Adipocyte (in vitro differentiated cells): Measurements from ENCODE around the gene CCSAP.

Source experiments
- DNase-seq: peaks from one replicate; pipeline ENCODE4 v3.0.0-alpha.2; 2015; ENCODE audit warnings: low read depth
- H3K27me3 ChIP-seq: replicated peaks from 2 replicates; pipeline ENCODE4 v1.7.0; 2013; ENCODE audit warnings: mild to moderate bottlenecking, low read length, moderate library complexity; ENCODE audit not compliant: control insufficient read depth, insufficient read depth
- H3K36me3 ChIP-seq: 2 replicates; pipeline ENCODE4 v1.7.0; 2013; ENCODE audit warnings: low read length, mild to moderate bottlenecking, moderate library complexity; ENCODE audit not compliant: control insufficient read depth, insufficient read depth, severe bottlenecking
- H3K4me1 ChIP-seq: 2 replicates; pipeline ENCODE4 v1.7.0; 2013; ENCODE audit warnings: mild to moderate bottlenecking, low read length, moderate library complexity; ENCODE audit not compliant: control insufficient read depth, insufficient read depth
- H3K4me3 ChIP-seq: 2 replicates; pipeline ENCODE4 v1.7.0; 2013; ENCODE audit warnings: mild to moderate bottlenecking, low read length, moderate library complexity
- H3K9ac ChIP-seq: 2 replicates; pipeline ENCODE4 v1.7.0; 2013; ENCODE audit warnings: mild to moderate bottlenecking, low read length, moderate library complexity
- H3K9me3 ChIP-seq: 2 replicates; pipeline ENCODE4 v1.7.0; 2013; ENCODE audit warnings: mild to moderate bottlenecking, low read length, moderate library complexity; ENCODE audit not compliant: control insufficient read depth

The CCSAP gene

DNA sequence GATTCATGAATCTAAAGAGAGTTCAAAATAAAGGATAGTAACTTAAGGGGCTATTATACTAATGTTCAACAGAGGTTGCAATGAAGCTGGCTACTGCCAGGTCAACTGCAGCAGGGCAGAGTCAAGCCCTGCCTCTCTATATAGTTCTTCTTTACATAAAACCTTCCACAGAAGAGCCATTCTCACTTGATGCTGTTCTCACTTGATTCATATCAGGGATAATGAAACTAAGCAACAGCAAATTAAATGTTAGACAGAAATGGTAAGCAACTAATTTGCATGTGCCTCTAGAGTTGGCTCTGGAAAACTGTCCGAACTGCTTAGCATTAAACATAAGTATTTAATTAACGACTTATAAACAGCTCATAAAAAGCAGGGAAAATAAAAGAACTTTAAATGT lies 17.4 kb downstream of the CCSAP start:
- DNase-seq, result no peak
- H3K4me3 ChIP-seq, result no peak overlapping the region
- H3K36me3 ChIP-seq, result peaks cover 48% of the 10 kb centered on the region

DNA sequence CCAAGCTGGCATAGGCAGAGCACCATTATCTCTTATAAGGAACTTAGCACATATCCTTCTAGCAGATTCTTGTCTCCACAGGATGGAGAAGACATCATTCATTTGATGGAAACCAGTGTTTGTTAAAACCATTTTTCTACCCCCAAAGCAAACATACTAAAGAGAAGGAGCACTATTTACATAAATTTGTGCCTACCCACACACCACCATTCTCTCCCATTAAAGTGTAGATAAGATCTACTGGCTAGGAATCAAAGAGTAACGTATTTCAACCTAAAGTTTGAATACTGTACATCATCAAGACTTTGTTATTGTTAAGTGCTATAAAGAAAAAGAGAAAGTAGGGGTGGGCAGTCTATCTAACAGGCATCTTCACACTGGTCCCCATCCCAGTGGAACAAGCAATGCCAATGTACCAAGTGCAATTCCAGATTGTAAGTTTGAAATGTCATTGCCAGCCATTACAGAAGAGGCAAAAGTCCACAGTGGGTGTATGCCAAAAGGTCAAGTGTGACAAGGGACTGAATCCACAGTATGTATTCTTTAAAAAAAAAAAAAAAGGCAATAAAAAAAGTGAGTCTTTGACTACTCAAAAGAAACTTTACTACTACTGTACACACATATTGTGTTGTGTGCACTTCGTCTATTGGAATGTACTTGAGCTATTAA lies 18.8 kb downstream of the CCSAP start:
- Histone ChIP-seq H3K4me1 (no peaks in the 10 kb centered on the region), H3K9ac (no peak overlapping the region), H3K36me3 (peaks cover 59% of the 10 kb centered on the region), H3K9me3 (no peaks in the 10 kb centered on the region), H3K27me3 (no peaks in the 10 kb centered on the region), H3K4me3 (no peak overlapping the region)
- no peak for DNase-seq

More for the DNA sequence above, 17.4 kb downstream of the CCSAP start:
- no peaks in the 10 kb centered on the region for H3K27me3 ChIP-seq
- no peaks in the 10 kb centered on the region for H3K4me1 ChIP-seq
- H3K9ac ChIP-seq, result no peak overlapping the region
- H3K9me3 ChIP-seq, result no peaks in the 10 kb centered on the region

DNA sequence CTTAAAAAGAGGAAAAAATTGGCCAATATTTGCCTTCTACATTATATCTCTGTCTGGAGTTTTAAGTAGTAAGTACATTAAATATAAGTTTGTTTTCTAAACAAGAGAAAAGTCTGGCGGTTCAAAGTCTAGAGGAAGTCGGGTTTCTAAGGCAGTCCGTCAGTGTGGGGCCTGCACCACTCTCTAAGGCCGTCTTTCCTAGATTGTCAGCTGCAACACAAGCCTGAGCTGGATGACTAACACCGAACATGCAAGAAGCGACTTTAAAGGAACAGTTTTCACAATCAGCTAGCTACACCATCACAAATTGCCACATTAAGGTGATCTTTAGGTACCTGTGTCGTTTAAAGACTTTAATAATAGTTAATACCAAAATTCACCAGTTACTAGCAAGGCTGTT lies 19.6 kb downstream of the CCSAP start:
- Histone ChIP-seq H3K27me3 (no peaks in the 10 kb centered on the region), H3K36me3 (peaks cover 59% of the 10 kb centered on the region), H3K4me3 (no peak overlapping the region), H3K9ac (no peak overlapping the region), H3K4me1 (no peaks in the 10 kb centered on the region), H3K9me3 (no peaks in the 10 kb centered on the region)
- no peak for DNase-seq

DNA sequence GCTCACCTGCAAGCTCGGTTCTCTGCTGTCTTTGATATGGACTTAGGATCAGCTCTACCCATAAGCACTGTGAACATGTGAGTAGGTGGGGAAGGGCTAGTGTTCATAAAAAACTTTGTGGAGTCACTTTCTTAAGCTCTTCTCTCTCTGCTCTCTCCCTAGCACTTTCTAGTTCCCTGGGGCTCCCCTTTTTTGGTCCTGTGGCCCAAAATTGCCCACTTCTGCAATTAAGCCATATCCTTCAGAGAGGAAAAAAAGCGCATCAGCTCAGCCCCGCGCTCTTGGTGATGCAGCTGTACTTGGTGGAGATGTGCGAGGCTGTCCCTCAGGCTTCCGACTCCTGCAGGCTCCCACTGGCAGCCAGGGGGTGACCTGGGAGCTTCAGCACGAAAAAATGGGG lies 23.4 kb downstream of the CCSAP start:
- DNase-seq, result no peak
- Histone ChIP-seq H3K4me3 (no peak overlapping the region), H3K36me3 (peaks cover 39% of the 10 kb centered on the region), H3K9ac (no peak overlapping the region), H3K9me3 (no peaks in the 10 kb centered on the region), H3K27me3 (no peaks in the 10 kb centered on the region), H3K4me1 (no peaks in the 10 kb centered on the region)

DNA sequence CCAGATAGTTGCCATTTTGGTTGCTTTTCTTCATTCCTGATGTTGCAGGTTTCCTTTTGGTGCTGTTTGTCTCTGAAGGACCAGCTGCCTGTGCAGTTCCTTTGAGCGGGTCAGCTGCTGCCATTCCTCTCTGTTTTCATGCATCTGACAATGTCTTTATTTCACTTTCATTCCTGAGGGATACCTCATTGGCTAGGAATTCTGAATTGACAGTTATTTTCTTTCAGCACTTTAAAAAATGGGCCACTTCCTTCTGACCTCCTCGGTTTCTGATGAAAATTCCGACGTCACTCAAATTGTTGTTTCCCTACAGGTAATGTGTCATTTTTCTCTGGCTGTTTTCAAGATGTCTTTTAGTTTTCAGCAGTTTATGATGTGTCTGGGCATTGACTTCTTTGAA lies 24.8 kb downstream of the CCSAP start:
- peak; percentile 18 for DNase-seq
- Histone ChIP-seq H3K9me3 (no peaks in the 10 kb centered on the region), H3K27me3 (no peaks in the 10 kb centered on the region), H3K4me1 (no peaks in the 10 kb centered on the region), H3K4me3 (no peak overlapping the region), H3K9ac (no peak overlapping the region), H3K36me3 (peaks cover 24% of the 10 kb centered on the region)

DNA sequence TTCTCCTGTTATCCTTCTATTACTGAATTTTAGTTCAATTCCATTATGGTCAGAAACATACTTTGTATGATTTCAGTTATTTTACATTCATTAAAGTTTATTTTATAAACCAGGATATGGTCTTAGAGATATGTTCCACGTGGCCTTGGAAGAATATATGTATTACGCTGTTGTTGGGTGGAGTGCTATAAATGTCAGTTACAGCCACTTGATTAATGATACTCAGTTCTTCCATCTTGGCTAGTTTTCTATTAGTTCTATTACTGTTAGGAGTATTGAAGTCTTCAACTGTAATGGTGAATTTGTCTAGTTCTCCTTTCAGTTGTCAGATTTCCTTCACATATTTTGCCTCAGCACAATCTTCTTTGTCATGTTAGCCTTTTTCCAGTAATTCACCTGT lies 26.7 kb downstream of the CCSAP start:
- Histone ChIP-seq H3K27me3 (no peaks in the 10 kb centered on the region), H3K9ac (no peak overlapping the region), H3K4me1 (peaks cover 3% of the 10 kb centered on the region), H3K9me3 (no peaks in the 10 kb centered on the region), H3K36me3 (peaks cover 16% of the 10 kb centered on the region), H3K4me3 (no peak overlapping the region)
- DNase-seq, result no peak

DNA sequence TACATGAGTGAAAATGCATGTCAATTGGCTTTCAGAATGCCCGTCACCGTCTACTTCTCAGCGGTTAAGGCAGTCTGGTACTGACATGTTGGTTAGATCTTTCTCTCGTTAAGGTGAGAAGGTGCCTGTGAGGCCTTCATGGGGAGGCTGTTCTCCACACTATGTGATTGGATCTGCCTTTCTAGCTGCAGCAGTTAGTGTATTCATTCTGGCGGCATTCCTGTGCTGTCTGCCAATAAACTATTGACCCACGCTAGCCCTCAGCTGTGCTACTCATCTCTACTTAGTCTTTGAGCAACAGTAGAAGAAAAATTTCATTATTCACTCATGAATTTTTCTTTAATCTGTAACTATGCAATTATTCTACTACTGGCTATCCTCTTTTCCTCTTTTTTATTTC lies 32.0 kb downstream of the CCSAP start:
- no peak for DNase-seq
- Histone ChIP-seq H3K4me1 (peaks cover 9% of the 10 kb centered on the region), H3K36me3 (peaks cover 21% of the 10 kb centered on the region), H3K27me3 (no peaks in the 10 kb centered on the region), H3K4me3 (no peak overlapping the region), H3K9me3 (no peaks in the 10 kb centered on the region), H3K9ac (no peak overlapping the region)

DNA sequence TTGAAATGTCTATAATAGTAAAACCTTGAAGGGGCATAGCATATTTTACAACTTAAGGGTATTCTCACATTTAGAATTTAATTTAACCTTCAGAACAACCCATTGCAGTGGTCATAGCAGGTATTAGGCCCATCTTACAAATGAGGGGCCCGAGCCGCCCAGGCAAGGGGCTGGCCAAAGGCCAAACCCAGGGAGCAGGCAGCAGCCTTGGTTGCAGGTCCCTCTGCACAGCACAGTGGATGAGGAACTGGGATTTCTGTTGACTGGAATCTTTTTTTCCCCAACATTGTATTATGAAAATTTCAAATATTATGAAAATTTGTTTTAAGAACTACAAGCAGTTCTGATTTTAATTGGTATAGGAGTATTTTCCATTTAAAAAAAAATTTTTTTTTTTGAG lies 33.2 kb downstream of the CCSAP start:
- Histone ChIP-seq H3K36me3 (peaks cover 24% of the 10 kb centered on the region), H3K4me1 (peaks cover 9% of the 10 kb centered on the region), H3K9ac (no peak overlapping the region), H3K4me3 (no peak overlapping the region), H3K27me3 (no peaks in the 10 kb centered on the region), H3K9me3 (no peaks in the 10 kb centered on the region)
- DNase-seq, result no peak

DNA sequence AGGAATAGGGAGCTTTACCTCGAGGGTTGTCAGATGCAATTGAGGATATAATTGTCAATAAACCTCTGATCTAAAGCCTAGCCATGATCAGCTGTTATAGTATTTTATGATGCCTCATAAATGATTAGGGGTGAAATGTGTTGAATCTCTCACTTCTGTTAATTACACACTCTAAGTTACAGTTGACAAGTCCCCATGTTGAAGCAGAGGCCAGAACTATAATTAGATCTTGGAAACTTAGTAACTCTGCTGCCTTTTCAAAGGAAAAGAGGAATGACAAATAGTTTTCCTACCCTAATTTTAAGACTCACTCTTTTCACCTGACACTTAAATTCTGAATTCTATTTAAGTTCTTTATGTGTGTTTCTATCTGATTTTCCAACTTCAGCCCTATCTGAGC lies 33.8 kb downstream of the CCSAP start:
- Histone ChIP-seq H3K27me3 (no peaks in the 10 kb centered on the region), H3K36me3 (peaks cover 30% of the 10 kb centered on the region), H3K9me3 (no peaks in the 10 kb centered on the region), H3K4me3 (no peak overlapping the region), H3K9ac (no peak overlapping the region), H3K4me1 (peaks cover 9% of the 10 kb centered on the region)
- DNase-seq, result no peak

DNA sequence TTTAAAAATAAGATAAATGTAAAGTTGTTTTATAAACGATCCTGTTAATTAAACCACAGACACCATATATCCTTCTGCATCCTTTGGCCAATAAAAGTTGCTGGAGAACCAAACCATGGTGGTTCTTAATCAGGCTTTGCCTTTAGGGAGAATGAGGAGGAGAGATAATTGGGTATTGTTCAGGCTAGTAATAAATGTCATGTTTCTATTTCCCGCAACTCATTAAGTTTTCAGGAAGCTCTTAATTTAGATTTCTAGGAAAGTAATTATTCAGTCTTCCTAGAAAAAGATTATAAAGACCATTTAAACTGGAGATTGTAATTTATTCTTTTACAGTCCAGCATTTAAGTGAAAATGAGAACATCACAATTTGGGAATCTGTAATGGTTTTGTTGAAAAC lies 37.5 kb downstream of the CCSAP start:
- Histone ChIP-seq H3K9ac (no peak overlapping the region), H3K36me3 (peaks cover 56% of the 10 kb centered on the region), H3K27me3 (no peaks in the 10 kb centered on the region), H3K4me3 (no peak overlapping the region), H3K9me3 (no peaks in the 10 kb centered on the region), H3K4me1 (no peaks in the 10 kb centered on the region)
- no peak for DNase-seq

DNA sequence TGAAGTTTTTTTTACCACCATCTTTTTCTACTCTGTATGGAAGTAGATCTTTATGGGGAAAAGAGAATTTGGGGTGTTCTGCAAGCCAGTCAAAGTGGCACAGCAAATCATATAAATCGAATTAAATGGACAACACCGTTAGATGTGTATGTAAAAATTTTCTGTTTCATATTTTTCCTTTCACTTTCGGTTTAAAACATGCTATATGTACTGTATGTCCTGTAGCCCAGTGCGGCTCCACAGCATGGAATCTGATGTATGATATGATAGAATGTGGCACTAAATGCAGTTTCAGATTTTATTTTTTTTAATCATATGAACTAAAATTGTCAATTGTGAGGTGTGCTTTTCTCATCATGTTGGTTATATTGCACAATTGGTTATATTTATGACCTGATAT lies 39.0 kb downstream of the CCSAP start:
- peaks cover 69% of the 10 kb centered on the region for H3K36me3 ChIP-seq

DNA sequence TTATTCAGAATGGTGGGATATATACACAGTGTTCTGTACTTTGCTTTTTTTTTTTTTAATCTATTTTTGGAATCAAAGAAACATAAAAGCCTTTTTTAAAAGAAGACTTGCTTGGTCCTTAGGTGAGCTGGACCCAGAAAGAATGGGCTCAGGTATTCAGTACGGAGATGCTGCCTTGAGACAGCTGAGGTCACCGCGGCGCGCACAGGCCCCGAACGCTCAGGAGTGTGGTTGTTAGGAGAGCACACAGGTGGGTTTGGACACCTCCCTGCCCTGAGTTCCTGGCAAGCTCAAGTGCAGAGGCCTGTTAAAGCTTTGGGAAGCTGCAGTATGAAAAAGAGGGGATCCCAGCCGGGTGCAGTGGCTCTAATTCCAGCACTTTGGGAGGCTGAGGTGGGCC lies 40.1 kb downstream of the CCSAP start:
- no peaks in the 10 kb centered on the region for H3K27me3 ChIP-seq
- no peak overlapping the region for H3K9ac ChIP-seq
- H3K9me3 ChIP-seq, result no peaks in the 10 kb centered on the region
- peaks cover 65% of the 10 kb centered on the region for H3K36me3 ChIP-seq
- no peak overlapping the region for H3K4me3 ChIP-seq
- no peaks in the 10 kb centered on the region for H3K4me1 ChIP-seq
- DNase-seq, result no peak

More for the DNA sequence above, 39.0 kb downstream of the CCSAP start:
- DNase-seq, result no peak
- Histone ChIP-seq H3K9ac (no peak overlapping the region), H3K27me3 (no peaks in the 10 kb centered on the region), H3K4me3 (no peak overlapping the region), H3K4me1 (no peaks in the 10 kb centered on the region), H3K9me3 (no peaks in the 10 kb centered on the region)
